ENCODE data around the gene SAMD4B.
"Not testable (repeated sequence)": the region's sequence is repeated elsewhere in the genome, so short reads cannot be mapped to it uniquely, and the experiment has no call there.

Gene SAMD4B
- total RNA-seq: 39.2 to 42.7 reads per million in 2 experiments

GRCh38 chr19:39341719-39342604 lies at the start of gene SAMD4B:
Gene SAMD4B, plus strand, starts transcription at chr19:39342421. Its CDS starts 14,473 bp downstream, at chr19:39356894.
- DNase-seq (ENCODE audit: low read depth): peak; percentile 99

- no peak for DNase-seq (ENCODE audit: low read depth)
Measured at GRCh38 chr19:39293394-39293793, 48.8 kb upstream of the SAMD4B start.

GRCh38 chr19:39296055-39296645 lies 46.1 kb upstream of the SAMD4B start, which contains the start of gene IFNL1:
Gene IFNL1, plus strand, starts transcription at chr19:39296407. Its CDS starts 15 bp downstream, at chr19:39296422.
- DNase-seq (ENCODE audit: low read depth): no peak

- no peak for DNase-seq (ENCODE audit: low read depth)
Measured at GRCh38 chr19:39296906-39297305, 45.3 kb upstream of the SAMD4B start.

GRCh38 chr19:39297931-39298634 lies 44.1 kb upstream of the SAMD4B start:
- DNase-seq (ENCODE audit: low read depth): no peak

GRCh38 chr19:39299404-39299803 lies 42.8 kb upstream of the SAMD4B start:
- DNase-seq (ENCODE audit: low read depth): no peak

- no peak for DNase-seq (ENCODE audit: low read depth)
Measured at GRCh38 chr19:39299832-39300231, 42.4 kb upstream of the SAMD4B start.

GRCh38 chr19:39301021-39301420 lies 41.2 kb upstream of the SAMD4B start:
- no peak for DNase-seq (ENCODE audit: low read depth)

- no peak for DNase-seq (ENCODE audit: low read depth)
Measured at GRCh38 chr19:39301562-39301961, 40.7 kb upstream of the SAMD4B start.

GRCh38 chr19:39303373-39304184 lies 38.6 kb upstream of the SAMD4B start:
- no peak for DNase-seq (ENCODE audit: low read depth)

- no peak for DNase-seq (ENCODE audit: low read depth)
Measured at GRCh38 chr19:39304185-39304513, 38.1 kb upstream of the SAMD4B start.

GRCh38 chr19:39304701-39305571 lies 37.3 kb upstream of the SAMD4B start:
- DNase-seq (ENCODE audit: low read depth): no peak

- no peak for DNase-seq (ENCODE audit: low read depth)
Measured at GRCh38 chr19:39306075-39306474, 36.1 kb upstream of the SAMD4B start.

- DNase-seq (ENCODE audit: low read depth): no peak
Measured at GRCh38 chr19:39307046-39307821, 35.0 kb upstream of the SAMD4B start.

- no peak for DNase-seq (ENCODE audit: low read depth)
Measured at GRCh38 chr19:39307822-39308530, 34.2 kb upstream of the SAMD4B start.

GRCh38 chr19:39308531-39309304 lies 33.5 kb upstream of the SAMD4B start:
- DNase-seq (ENCODE audit: low read depth): no peak

- not testable (repeated sequence) for DNase-seq (ENCODE audit: low read depth)
Measured at GRCh38 chr19:39309305-39309670, 32.9 kb upstream of the SAMD4B start.

GRCh38 chr19:39310558-39311311 lies 31.5 kb upstream of the SAMD4B start:
- DNase-seq (ENCODE audit: low read depth): no peak

All from T follicular helper cell (primary cell).